HUDEP-2 (cell line): ENCODE data around the gene CACNG3.
"Not testable (repeated sequence)": the region's sequence is repeated elsewhere in the genome, so short reads cannot be mapped to it uniquely, and the experiment has no call there.

Experiments used
- DNase-seq, 76 experiments: peaks; one replicate each; lab custom pipeline; 2025; ENCODE audit not compliant: unreplicated experiment in 76 of 76; lab: John Stamatoyannopoulos, UW

CACNG3 gene

GRCh38 chr16:24273508-24274182 is 17.5 kb downstream of the CACNG3 start:
- no peak for DNase-seq

DNA sequence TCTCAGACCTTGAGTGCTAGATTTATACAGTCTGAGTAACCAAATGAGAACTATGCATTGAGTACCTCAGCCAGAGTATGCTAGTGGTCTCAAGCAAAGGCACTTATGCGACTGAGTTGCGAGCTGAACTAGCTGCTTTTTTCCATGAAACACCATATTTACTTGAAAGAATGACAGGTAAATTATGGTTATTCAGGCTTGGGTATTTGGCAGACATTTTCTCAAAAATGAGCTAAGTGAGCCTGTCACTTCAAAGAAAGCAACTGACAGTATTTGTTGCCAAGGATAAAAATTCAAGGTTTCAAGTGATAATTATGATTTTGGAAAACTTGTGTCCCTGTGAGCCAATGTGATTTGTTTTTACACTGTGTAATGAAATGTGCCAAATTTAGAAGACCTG is 19.3 kb downstream of the CACNG3 start:
- DNase-seq: no peak

- DNase-seq: no peak
Measured at GRCh38 chr16:24279982-24280515, 23.9 kb downstream of the CACNG3 start.

GRCh38 chr16:24281466-24281865 is 25.3 kb downstream of the CACNG3 start:
- DNase-seq: no peak

DNA sequence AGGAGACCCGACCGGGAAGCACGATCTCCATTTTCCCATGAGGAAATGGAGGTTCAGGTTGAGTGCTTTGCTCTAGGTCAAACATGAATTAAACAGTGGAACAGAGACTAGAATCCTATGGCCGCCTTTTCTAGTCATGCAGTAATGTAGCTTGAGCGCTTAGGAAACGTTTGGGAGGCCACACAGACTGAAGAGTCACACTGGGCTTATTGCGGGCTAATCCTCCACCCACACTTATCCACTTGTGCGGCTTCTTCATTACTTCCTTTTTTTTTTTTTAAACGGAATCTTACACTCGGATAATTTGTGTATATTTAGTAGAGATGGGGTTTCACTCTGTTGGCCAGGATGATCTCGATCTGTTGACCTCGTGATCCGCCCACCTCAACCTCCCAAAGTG is 26.0 kb downstream of the CACNG3 start:
- no peak for DNase-seq

DNA sequence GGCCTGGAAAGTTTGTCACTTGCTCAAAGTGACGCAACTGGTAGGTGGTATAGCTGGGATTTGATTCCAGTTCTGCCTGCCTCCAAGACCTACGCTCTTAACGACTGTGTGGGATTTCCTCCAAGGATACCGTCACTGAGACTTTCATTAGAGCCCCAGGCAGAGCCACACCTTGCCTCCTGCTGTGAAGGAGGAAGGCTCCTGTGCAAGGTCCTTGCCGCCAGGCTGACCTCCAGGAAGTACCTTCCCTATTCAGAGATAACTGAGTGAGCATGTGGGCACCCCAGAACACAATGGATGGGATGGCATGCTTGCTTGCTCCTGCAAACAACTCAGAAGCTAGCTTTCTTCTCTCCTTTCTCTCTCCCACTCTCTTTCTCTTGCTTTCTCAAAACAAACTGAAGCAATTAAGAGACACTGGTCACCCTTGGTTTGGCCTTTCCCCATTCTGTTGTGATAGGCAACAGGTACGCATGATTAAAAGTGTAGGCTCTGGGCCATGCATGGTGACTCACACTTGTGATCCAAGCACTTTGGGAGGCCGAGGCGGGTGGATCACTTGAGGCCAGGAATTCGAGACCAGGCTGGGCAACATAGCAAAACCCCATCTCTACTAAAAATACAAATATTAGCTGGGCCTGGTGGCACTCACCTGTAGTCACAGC is 30.7 kb downstream of the CACNG3 start:
- DNase-seq: no peak

- DNase-seq: no peak
Measured at GRCh38 chr16:24288516-24288915, 32.4 kb downstream of the CACNG3 start.

DNA sequence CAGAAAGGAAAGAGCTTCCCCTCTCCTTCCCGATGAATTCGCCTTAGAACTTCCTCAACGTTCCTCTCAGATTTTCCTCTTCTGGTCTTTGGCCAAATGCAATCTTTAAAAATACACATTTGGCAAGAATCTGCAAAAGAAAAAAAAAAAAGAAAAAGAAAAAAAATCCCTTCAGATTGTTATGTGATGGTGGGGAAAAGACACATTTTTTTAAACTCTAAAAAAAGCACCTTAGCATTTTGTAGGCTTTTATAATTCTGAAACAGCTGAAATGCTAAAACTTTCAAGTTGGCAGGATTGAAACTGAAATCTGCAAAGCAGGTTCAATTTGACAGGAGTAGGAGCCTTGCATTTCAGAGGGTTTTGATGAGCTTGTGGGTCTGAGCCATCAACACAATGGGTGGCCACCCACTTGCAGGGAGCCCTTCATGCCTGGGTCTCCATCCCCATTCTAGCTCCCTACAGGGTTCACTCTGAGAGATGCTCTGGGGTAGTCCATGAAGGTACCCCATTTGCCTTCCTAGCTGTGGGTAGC is 33.1 kb downstream of the CACNG3 start:
- DNase-seq: no peak

GRCh38 chr16:24291932-24292331 is 35.8 kb downstream of the CACNG3 start:
- DNase-seq: peak in 1 of 76 experiments; percentile 2

GRCh38 chr16:24294131-24294530 is 38.0 kb downstream of the CACNG3 start:
- DNase-seq: no peak

DNA sequence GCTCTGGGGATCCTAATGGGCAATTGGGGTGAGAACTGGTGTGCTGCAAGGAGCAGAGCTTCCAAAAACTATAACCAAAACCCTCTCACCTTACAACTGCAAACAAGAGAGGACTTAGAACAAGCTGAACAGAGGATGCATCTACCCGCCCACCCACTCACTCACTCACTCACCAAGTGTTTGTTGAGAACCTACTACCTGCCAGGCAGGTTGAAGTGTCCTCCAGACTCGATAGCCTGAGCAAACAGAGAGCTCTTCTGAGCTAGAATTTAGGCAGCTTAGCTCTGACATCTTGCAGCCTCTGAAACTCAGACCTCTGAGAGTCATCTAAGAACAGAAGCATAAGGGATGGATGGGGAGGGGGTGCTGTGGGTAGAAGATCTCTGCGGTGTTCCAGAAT is 41.2 kb downstream of the CACNG3 start:
- DNase-seq: no peak

DNA sequence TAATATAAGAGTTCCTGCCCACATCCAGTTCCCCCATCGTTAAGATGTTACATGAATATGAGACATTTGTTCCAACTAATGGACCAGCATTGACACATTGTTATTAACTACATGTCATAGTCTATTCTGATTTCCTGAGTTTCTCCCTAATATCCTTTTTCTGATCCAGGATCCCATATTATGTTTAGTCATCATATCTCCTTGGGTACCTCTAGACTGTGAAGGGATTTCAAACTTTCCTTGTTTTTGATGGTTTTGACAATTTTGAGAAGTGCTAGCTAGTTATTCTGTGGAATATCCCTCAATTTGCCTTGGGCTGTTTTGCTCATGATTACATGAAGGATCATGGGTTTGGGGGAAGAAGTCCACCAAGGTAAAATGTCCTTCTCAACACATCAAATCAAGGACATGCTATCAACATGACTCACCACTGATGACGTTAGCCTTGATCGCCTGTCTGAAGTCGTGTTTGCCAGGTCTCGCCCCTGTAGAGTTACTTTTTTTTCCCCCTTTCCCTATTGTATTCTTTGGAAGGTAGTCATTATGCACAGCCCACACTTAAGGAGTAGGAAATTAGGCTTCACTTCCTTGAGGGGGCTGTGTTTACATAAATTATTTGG is 42.5 kb downstream of the CACNG3 start:
- DNase-seq: no peak

DNA sequence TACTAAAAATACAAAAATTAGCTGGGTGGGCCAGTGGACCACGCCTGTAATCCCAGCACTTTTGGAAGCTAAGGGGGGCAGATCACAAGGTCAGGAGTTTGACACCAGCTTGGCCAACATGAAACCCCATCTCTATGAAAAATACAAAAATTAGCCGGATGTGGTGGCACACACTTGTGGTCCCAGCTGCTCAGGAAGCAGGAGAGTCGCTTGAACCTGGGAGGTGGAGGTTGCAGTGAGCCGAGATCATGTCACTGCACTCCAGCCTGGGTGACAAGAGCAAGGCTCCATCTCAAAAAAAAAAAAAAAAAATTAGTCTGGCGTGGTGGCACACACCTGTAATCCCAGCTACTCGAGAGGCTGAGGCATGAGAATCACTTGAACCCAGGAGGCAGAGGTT is 44.6 kb downstream of the CACNG3 start:
- not testable (repeated sequence) for DNase-seq

DNA sequence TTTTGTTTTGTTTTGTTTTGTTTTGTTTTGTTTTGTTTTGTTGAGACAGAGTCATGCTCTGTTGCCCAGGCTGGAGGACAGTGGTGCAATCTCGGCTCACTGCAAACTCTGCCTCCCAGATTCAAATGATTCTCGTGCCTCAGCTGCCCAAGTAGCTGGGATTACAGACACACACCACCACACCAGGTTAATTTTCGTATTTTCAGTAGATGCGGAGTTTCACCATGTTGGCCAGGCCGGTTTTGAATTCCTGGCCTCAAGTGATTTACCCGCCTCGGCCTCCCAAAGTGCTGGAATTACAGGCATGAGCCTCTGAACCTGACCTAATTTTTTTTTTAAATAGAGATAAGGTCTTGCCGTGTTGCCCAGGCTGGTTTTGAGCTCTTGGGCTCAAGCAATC is 46.5 kb downstream of the CACNG3 start:
- DNase-seq: no peak

DNA sequence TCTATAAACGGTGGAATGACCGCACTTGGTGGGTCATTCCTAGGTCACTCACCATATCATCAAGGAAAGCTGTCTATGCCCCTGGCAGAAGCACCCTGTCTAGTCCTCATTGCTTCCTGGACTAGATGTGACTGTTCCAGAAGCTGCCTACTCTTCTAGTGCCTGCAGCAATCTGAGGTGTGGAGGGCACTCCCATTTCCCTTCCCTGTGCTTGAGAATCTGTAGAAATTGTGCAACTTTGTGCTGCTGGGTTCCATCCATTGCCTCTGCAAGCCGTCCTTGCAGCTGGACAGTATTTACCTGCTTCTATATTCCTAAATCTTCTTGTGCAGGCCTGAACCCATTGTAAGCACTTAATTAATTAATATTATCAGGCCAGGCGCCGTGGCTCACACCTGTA is 52.1 kb downstream of the CACNG3 start:
- no peak for DNase-seq

DNA sequence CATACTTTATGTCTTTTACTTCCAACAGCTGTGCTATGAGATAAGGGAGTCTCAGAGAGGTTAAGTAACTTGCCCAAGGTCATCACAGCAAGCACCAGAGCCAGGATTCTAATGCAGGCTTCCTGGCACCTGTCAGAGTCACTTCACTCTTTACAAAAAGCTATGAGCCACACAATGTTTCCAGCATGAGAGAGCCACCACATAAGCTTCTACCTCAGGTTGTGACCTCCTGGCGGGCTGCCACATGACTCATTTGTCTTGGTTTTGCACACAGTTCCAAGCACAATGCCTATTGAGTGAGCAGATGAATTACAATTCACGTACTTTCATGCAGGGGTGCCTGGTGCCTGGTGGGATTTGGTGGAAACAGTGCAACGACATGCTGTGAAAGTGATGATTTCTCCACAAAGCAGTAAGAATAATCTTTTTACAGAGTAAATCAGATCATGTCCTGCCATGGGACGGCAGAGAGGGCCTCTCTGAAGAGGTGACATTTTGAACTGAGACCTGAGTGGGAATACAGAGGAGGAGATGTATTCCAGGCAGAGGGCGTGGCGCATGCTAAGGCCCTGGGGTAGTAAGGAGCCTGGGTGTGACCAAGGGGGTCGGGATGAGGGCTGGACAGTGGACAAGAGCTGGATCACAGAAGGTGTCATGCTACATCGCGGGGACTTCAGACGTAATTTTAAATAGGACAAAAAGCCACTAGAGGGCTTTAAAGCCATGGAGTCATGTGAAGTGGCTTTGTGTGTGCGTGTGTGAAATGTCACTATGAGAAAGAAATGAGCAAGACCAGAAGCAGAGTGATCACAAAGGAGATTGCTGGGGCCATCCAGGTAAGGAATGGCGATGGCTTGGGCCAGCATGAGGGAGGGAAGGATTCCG is 53.4 kb downstream of the CACNG3 start:
- DNase-seq: peak in 58 of 76 experiments; percentile 2 to 85 (median 39)

DNA sequence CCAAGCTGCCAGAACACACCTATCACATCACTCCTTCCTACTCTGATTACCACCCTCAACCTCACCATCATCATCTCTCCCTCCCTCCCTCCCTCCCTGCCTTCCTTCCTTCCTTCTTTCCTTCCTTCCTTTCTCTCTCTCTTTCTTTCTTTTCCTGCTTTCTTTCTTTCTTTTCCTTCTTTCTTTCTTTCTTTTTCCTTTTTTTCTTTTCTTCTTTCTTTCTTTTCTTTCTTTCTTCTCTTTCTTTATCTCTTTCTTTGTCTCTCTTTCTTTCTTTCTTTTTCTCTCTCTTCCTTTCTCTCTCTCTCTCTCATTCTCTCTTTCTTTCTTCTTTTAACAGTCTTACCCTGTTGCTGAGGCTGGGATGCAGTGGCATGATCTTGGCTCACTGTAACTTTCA is 59.2 kb downstream of the CACNG3 start:
- DNase-seq: no peak

GRCh38 chr16:24318680-24319079 is 62.5 kb downstream of the CACNG3 start:
- DNase-seq: no peak

- no peak for DNase-seq
Measured at GRCh38 chr16:24319126-24319814, 63.1 kb downstream of the CACNG3 start.

DNA sequence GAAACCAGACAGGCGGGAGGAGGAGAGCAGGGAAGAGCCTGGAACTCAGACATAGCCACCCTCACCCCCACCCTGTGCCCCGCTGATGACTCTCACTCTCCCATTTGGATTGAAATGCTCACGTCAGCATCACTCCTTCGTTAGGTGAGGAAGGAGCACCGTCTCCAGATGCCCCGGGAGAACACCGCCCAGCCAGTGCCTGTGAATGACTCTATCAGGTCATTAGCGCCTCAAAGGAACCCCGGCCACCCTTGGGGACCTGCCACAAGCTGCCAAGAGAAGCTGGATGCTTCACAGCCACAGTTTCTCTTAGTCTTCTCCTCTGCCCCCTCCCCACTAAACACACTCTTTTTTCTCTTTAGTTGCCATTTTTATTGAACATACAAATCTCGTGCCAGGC is 66.0 kb downstream of the CACNG3 start:
- DNase-seq: no peak
